Pancreas (tissue), 10 donors: Measurements from ENCODE around the gene GRK3. TPM values are rescaled to one million over a fixed set of nuclear protein-coding genes. Genes with fewer than 3 reads are reported as not detected.
"Not testable (repeated sequence)": the region's sequence is repeated elsewhere in the genome, so short reads cannot be mapped to it uniquely, and the experiment has no call there.

Source experiments
- ATAC-seq, 4 donors: fragments of 200-7000 bp; cut with Tn5 transposase; one replicate each; pipeline versions ENCODE4 v1.8.0 to v1.9.1; 2020; ENCODE audit warnings: mild to moderate bottlenecking in 4 of 4, moderate library complexity in 4 of 4
- DNase-seq, 6 donors: peaks; one replicate each; pipeline ENCODE4 v3.0.0-alpha.2; 2020
- FAIRE-seq: peaks from 2 replicates; lab custom pipeline; 2012; peaks lifted over from hg19 to GRCh38; lab: Jason Lieb, UNC
- H3K27ac ChIP-seq, 4 donors: fragments of 200-600 bp; sonication (generic); 1 replicate in 3 of 4; 2 replicates in 1 of 4; pipeline versions ENCODE4 v1.5.0 to v1.8.0; 2020
- H3K27me3 ChIP-seq, 4 donors: fragments of 200-600 bp; one replicate each; pipeline ENCODE4 v1.8.0; 2021
- H3K36me3 ChIP-seq, 3 donors: fragments of 200-600 bp; sonication (generic) in 1 of 3; one replicate each; pipeline versions ENCODE4 v1.5.0 to v1.8.0; 2020 to 2021
- H3K4me1 ChIP-seq, 3 donors: fragments of 200-600 bp; one replicate each; pipeline ENCODE4 v1.8.0; 2021
- H3K4me3 ChIP-seq, 4 donors: fragments of 200-600 bp; sonication (generic) in 2 of 4; one replicate each; pipeline versions ENCODE4 v1.5.0 to v1.8.0; 2020 to 2021
- H3K9me3 ChIP-seq, 4 donors: fragments of 200-600 bp; one replicate each; pipeline ENCODE4 v1.8.0; 2021
- CTCF ChIP-seq, 4 donors: fragments of 200-600 bp; sonication (generic) in 3 of 4; IDR thresholded peaks; one replicate each; pipeline versions ENCODE4 v1.5.0 to v1.8.0; 2021; ENCODE audit warnings: antibody characterized with exemption in 4 of 4
- WGBS, 2 donors: extraction: QIAGEN DNeasy Blood & Tissue Kit; methylation state at CpG; one replicate each; pipeline ENCODE4 v1.1.7; 2013; 5-methylcytosine and 5-hydroxymethylcytosine counted together
- intact Hi-C, 3 donors: fragments of 100-400 bp; cut with DNase I; formaldehyde crosslinking; loops; one replicate each; pipeline versions ENCODE4 v1.11.1 to v1.14.2; 2022
- polyA plus RNA-seq, 2 donors: library from polyadenylated mRNA; stranded (reverse); fragments of 200-250 nt; gene quantifications; one replicate each; pipeline ENCODE4 v1.2.3, GENCODE V29; 2013
- total RNA-seq, 6 donors: library from RNA; stranded (reverse); fragmentation: NEBNext Ultra II Directional in 4 of 6; extraction: Animal tissue kit (Norgen Biotek cat#: 25700) in 4 of 6; gene quantifications; one replicate each; pipeline versions ENCODE4 v1.2.1 to v1.2.4, GENCODE V29; 2021 to 2023
- donor health status: healthy with polysubstance abuse.
- donor health status: DM: no; HTN: no; CAD: no; lungs with moderate emphysema.
- donor health status: DM: no; HTN: no; CAD: no.
- donor health status: control.
- donor health status: control.
- donor health status: Bipolar disorder and iron deficiency.
- donor health status: DM: yes; HTN: yes; CAD: no.
- donor health status: DM: no; HTN: no; CAD: no.
- donor health status: DM: no; HTN: no; CAD: no.
- donor health status: DM: yes; HTN: yes; CAD: no.

Gene GRK3
- total and polyA plus RNA-seq, 8 donors = 3.5 to 18.1 (median 7.6) TPM

- Histone ChIP-seq H3K4me3 (no peak overlapping the region), H3K4me1 (no peaks in the 10 kb centered on the region), H3K36me3 (no peaks in the 10 kb centered on the region), H3K27ac (no peak overlapping the region), H3K27me3 (no peaks in the 10 kb centered on the region), H3K9me3 (no peaks in the 10 kb centered on the region)
- TF ChIP-seq CTCF (IDR thresholded peaks at IDR 0.05) = no peak
- ATAC-seq = no peak
- DNase-seq = no peak
- FAIRE-seq = no peak
- 87 to 96% methylated on average over 2 of the region's 2 CpGs for WGBS, 2 donors
- intact Hi-C loops = loop anchor here in 2 of 3 donors (10.0 kb wide), 1 partner anchor 240 kb away; no protein-coding TSS in a partner anchor
Measured at GRCh38 chr22:25704701-25705100, 140.2 kb downstream of the GRK3 start.

- WGBS, 2 donors = 84 to 86% methylated on average over 5 of the region's 5 CpGs
- FAIRE-seq (no peak), ATAC-seq (no peak), DNase-seq (no peak)
- H3K27me3 ChIP-seq = no peaks in the 10 kb centered on the region
- H3K4me1 ChIP-seq = no peaks in the 10 kb centered on the region
- no peaks in the 10 kb centered on the region for H3K9me3 ChIP-seq
- no peaks in the 10 kb centered on the region for H3K36me3 ChIP-seq
- intact Hi-C loops = loop anchor here in 2 of 3 donors (10.0 kb wide), 1 partner anchor 241 kb away; no protein-coding TSS in a partner anchor
- no peak overlapping the region for H3K27ac ChIP-seq
- no peak overlapping the region for H3K4me3 ChIP-seq
- no peak for TF ChIP-seq CTCF (IDR thresholded peaks at IDR 0.05)
Measured at GRCh38 chr22:25706197-25706596, 141.7 kb downstream of the GRK3 start.

GRCh38 chr22:25708430-25708829 lies 144.0 kb downstream of the GRK3 start:
- not testable (repeated sequence) for DNase-seq, ATAC-seq, H3K4me1 ChIP-seq, H3K27ac ChIP-seq, H3K36me3 ChIP-seq, H3K4me3 ChIP-seq, H3K27me3 ChIP-seq, H3K9me3 ChIP-seq, FAIRE-seq
- WGBS, 2 donors = 80% methylated on average over 6 of the region's 6 CpGs
- intact Hi-C loops = loop anchor here in 2 of 3 donors (10.0 kb wide), 1 partner anchor 244 kb away; no protein-coding TSS in a partner anchor

- no peak for DNase-seq
- H3K27ac ChIP-seq = no peak overlapping the region
- no peak overlapping the region for H3K4me3 ChIP-seq
- no peaks in the 10 kb centered on the region for H3K36me3 ChIP-seq
- intact Hi-C loops = loop anchor here in 2 of 3 donors (10.0 kb wide), 1 partner anchor 245 kb away; no protein-coding TSS in a partner anchor
- H3K9me3 ChIP-seq = no peaks in the 10 kb centered on the region
- ATAC-seq = no peak
- FAIRE-seq = no peak
- 84 to 90% methylated on average over 6 of the region's 6 CpGs for WGBS, 2 donors
- no peaks in the 10 kb centered on the region for H3K4me1 ChIP-seq
- TF ChIP-seq CTCF (IDR thresholded peaks at IDR 0.05) = no peak
- no peaks in the 10 kb centered on the region for H3K27me3 ChIP-seq
Measured at GRCh38 chr22:25709758-25710157, 145.3 kb downstream of the GRK3 start.

- H3K4me1 ChIP-seq = no peaks in the 10 kb centered on the region
- peaks cover 0 to 4% (median 0%) of the 10 kb centered on the region in 3 donors for H3K36me3 ChIP-seq
- no peak for ATAC-seq
- no peak overlapping the region for H3K4me3 ChIP-seq
- WGBS, 2 donors = 86 to 90% methylated on average over 7 of the region's 7 CpGs
- no peak for TF ChIP-seq CTCF (IDR thresholded peaks at IDR 0.05)
- no peak overlapping the region for H3K27ac ChIP-seq
- H3K9me3 ChIP-seq = no peaks in the 10 kb centered on the region
- no peaks in the 10 kb centered on the region for H3K27me3 ChIP-seq
- no peak for FAIRE-seq
- no peak for DNase-seq
- intact Hi-C loops = no loop called here
Measured at GRCh38 chr22:25710501-25710900, 146.0 kb downstream of the GRK3 start.
